ENCODE results near the gene COL4A2.
"Not testable (repeated sequence)": the region's sequence is repeated elsewhere in the genome, so short reads cannot be mapped to it uniquely, and the experiment has no call there.

Gene COL4A2

GRCh38 chr13:110445183-110445582 is 138.1 kb downstream of the COL4A2 start:
- H3K9me3 Mint-ChIP-seq, result no peaks in the 10 kb centered on the region
- DNase-seq, result no peak
- H3K4me1 Mint-ChIP-seq, result no peaks in the 10 kb centered on the region
- peaks cover 75% of the 10 kb centered on the region for H3K27me3 Mint-ChIP-seq
- H3K27ac Mint-ChIP-seq, result no peak overlapping the region
- H3K4me3 Mint-ChIP-seq, result no peak overlapping the region
- no peaks in the 10 kb centered on the region for H3K36me3 Mint-ChIP-seq
- CTCF ChIA-PET, result interaction anchor here (1.9 kb wide), 1 partner anchor 224 kb away, joined by 7 read pairs; no protein-coding TSS in a partner anchor

DNA sequence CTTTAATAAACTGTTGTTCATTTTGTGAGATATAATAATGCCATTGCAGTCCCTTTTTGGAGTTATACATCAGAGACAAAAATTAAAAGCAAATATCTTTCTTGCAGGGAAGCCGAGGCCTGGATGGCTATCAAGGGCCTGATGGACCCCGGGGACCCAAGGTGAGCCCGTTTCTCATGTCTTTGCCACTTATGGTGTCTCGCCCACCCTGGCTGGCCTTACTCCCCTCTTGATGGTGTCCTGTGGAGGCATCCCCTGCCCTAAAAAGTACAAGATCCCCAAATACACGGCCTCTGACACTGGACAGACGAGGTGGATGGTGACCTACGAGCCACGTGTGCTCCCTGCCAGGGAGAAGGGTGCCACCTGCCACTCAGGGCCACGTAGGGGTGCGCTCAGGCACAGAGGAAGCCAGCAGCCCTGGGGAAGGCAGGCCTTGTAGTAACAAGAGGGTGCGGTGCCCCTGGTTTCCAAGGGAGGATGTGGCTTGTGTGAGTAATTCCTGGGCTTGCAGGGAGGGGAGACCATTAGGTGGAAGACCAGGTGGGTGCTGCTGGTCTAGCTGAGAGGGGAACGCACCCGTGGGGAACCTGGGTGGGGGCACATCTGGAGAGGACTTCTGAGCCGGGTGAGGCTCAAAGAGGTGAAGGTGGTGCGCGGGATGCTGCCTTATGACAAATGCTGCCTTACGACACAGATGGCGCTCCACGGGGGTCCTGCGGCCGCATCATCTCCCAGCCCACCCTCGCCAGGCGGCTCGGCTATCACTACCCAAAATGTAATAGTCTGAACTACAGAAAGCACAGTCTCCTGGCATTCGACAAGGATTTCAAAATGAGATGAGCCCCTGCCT is 138.9 kb downstream of the COL4A2 start:
- Mint-ChIP-seq H3K36me3 (no peaks in the 10 kb centered on the region), H3K27me3 (peaks cover 78% of the 10 kb centered on the region), H3K27ac (no peak overlapping the region), H3K9me3 (no peaks in the 10 kb centered on the region), H3K4me3 (no peak overlapping the region), H3K4me1 (no peaks in the 10 kb centered on the region)
- CTCF ChIA-PET, result interaction anchor here (1.5 kb wide), 1 partner anchor 10 kb away, joined by 5 read pairs; no protein-coding TSS in a partner anchor
- DNase-seq, result no peak

DNA sequence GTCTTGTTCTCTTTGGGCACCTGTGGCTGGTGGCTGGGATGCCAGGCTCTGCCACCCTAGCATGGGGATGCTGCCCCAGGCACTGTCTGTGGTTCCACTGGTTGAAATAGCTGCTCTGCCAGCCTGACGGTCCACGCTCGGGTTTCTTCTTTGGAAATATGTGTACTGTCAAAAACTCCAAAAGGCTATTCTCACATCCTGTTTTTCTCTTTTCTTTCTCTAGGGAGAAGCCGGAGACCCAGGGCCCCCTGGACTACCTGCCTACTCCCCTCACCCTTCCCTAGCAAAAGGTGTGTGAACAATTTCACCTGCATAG is 139.4 kb downstream of the COL4A2 start:
- Mint-ChIP-seq H3K4me1 (no peaks in the 10 kb centered on the region), H3K4me3 (no peak overlapping the region), H3K9me3 (no peaks in the 10 kb centered on the region), H3K27me3 (peaks cover 72% of the 10 kb centered on the region), H3K27ac (no peak overlapping the region), H3K36me3 (no peaks in the 10 kb centered on the region)
- no peak for DNase-seq
- CTCF ChIA-PET, result interaction anchor here (1.5 kb wide), 1 partner anchor 9 kb away, joined by 5 read pairs; no protein-coding TSS in a partner anchor

- Mint-ChIP-seq H3K27ac (no peak overlapping the region), H3K4me3 (no peak overlapping the region), H3K9me3 (no peaks in the 10 kb centered on the region), H3K4me1 (no peaks in the 10 kb centered on the region), H3K27me3 (peaks cover 69% of the 10 kb centered on the region), H3K36me3 (no peaks in the 10 kb centered on the region)
- CTCF ChIA-PET, result interaction anchor here (1.5 kb wide), 1 partner anchor 8 kb away, joined by 5 read pairs; no protein-coding TSS in a partner anchor
- no peak for DNase-seq
These were observed 140.0 kb downstream of the COL4A2 start for GRCh38 chr13:110447058-110447511.

- CTCF ChIA-PET, result no interaction called here
- no peak overlapping the region for H3K27ac Mint-ChIP-seq
- H3K36me3 Mint-ChIP-seq, result no peaks in the 10 kb centered on the region
- H3K4me3 Mint-ChIP-seq, result no peak overlapping the region
- no peaks in the 10 kb centered on the region for H3K9me3 Mint-ChIP-seq
- H3K27me3 Mint-ChIP-seq, result peaks cover 64% of the 10 kb centered on the region
- DNase-seq, result no peak
- H3K4me1 Mint-ChIP-seq, result no peaks in the 10 kb centered on the region
These were observed 140.7 kb downstream of the COL4A2 start for GRCh38 chr13:110447801-110448200.

GRCh38 chr13:110448230-110448629 is 141.1 kb downstream of the COL4A2 start:
- Mint-ChIP-seq H3K36me3 (no peaks in the 10 kb centered on the region), H3K27me3 (peaks cover 59% of the 10 kb centered on the region), H3K27ac (no peak overlapping the region), H3K9me3 (no peaks in the 10 kb centered on the region), H3K4me3 (no peak overlapping the region), H3K4me1 (no peaks in the 10 kb centered on the region)
- no peak for DNase-seq
- CTCF ChIA-PET, result no interaction called here

DNA sequence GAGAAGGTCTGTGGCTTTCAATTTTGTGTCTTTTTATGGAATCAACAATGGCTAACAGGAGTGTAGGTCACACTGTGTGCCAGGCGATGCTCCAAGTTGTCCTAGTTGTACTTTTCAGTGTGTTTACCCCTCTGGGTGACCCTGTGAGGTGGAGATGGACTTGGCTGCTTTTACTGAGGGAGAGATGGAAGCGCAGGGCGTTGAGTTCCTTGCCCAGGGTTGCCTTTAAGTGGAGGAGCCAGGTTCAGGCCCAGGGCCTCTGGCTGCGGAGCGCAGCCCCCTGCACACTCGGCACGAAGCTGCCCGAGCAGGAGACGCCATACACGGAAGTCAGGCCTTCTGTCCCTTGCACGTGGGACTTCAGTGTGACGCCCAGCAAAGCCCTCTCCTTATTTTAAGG is 141.6 kb downstream of the COL4A2 start:
- Mint-ChIP-seq H3K36me3 (no peaks in the 10 kb centered on the region), H3K4me1 (no peaks in the 10 kb centered on the region), H3K9me3 (no peaks in the 10 kb centered on the region), H3K27ac (no peak overlapping the region), H3K4me3 (no peak overlapping the region), H3K27me3 (peaks cover 55% of the 10 kb centered on the region)
- CTCF ChIA-PET, result no interaction called here
- no peak for DNase-seq

- Mint-ChIP-seq H3K4me3 (no peak overlapping the region), H3K27me3 (peaks cover 50% of the 10 kb centered on the region), H3K9me3 (no peaks in the 10 kb centered on the region), H3K36me3 (no peaks in the 10 kb centered on the region), H3K4me1 (no peaks in the 10 kb centered on the region), H3K27ac (no peak overlapping the region)
- DNase-seq, result no peak
- CTCF ChIA-PET, result no interaction called here
These were observed 142.3 kb downstream of the COL4A2 start for GRCh38 chr13:110449219-110450015.

DNA sequence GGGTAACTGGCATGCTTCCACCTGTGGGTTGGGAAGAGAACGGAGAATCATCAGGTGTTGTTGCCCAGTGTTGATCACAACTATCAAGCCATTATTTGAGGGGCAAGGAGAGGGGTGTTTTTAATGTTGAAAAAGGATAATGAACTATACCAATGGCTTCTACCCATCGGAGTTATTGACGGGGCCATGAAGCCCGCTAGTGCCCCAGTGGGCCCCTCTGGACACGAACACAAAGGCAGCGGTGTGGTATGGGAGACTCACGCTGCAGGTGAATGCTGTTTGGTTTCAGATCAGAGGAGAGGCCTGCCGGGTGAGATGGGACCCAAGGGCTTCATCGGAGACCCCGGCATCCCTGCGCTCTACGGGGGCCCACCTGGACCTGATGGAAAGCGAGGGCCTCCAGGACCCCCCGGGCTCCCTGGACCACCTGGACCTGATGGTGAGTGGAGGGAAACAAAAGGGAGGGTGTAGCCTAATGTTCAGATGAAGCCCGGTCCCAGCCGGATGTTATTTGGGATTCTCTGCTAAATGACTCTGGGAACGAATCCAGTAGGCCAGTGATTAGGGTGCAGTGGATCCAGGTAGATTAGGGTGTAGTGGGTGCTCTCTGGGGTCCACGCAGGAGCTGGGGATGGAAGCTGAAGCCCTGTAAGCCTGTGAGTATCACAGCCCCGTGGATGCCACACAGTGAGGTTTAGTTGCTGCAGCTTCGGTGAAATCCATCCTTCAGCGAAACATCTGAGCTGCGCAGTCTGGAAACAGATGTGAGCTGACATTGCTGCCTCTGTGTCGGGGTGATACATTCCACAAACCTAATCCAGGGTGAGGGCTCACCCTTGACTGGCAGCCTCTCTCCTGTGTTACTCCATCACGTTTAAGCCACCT is 143.2 kb downstream of the COL4A2 start:
- Mint-ChIP-seq H3K27me3 (peaks cover 52% of the 10 kb centered on the region), H3K9me3 (no peaks in the 10 kb centered on the region), H3K4me3 (no peak overlapping the region), H3K36me3 (no peaks in the 10 kb centered on the region), H3K27ac (no peak overlapping the region), H3K4me1 (no peaks in the 10 kb centered on the region)
- CTCF ChIA-PET, result no interaction called here
- no peak for DNase-seq

GRCh38 chr13:110450941-110451730 is 144.1 kb downstream of the COL4A2 start:
- Mint-ChIP-seq H3K4me1 (peaks cover 3% of the 10 kb centered on the region), H3K36me3 (no peaks in the 10 kb centered on the region), H3K27me3 (peaks cover 53% of the 10 kb centered on the region), H3K9me3 (no peaks in the 10 kb centered on the region), H3K4me3 (no peak overlapping the region), H3K27ac (no peak overlapping the region)
- CTCF ChIA-PET, result no interaction called here
- DNase-seq, result no peak

DNA sequence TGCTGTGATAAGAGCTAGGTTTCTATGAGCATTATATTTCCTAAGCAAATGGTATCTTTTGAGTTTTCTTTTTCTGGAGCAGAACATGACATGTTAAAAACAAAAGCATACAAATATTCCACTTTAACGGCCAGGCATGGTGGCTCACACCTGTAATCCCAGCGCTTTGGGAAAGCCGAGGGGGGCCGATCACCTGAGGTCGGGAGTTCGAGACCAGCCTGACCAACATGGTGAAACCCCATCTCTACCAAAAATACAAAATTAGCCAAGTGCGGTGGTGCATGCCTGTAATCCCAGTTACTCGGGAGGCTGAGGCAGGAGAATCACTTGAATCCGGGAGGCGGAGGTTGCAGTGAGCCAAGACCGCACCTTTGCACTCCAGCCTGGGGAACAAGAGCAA is 146.0 kb downstream of the COL4A2 start:
- H3K27ac Mint-ChIP-seq, CTCF ChIA-PET, DNase-seq, H3K36me3 Mint-ChIP-seq, H3K9me3 Mint-ChIP-seq, H3K4me1 Mint-ChIP-seq, H3K4me3 Mint-ChIP-seq: not testable (repeated sequence)
- H3K27me3 Mint-ChIP-seq, result peaks cover 46% of the 10 kb centered on the region

- Mint-ChIP-seq H3K36me3 (no peaks in the 10 kb centered on the region), H3K4me3 (no peak overlapping the region), H3K27ac (no peak overlapping the region), H3K9me3 (no peaks in the 10 kb centered on the region), H3K4me1 (peaks cover 4% of the 10 kb centered on the region), H3K27me3 (peaks cover 44% of the 10 kb centered on the region)
- DNase-seq, result no peak
- CTCF ChIA-PET, result no interaction called here
These were observed 146.7 kb downstream of the COL4A2 start for GRCh38 chr13:110453797-110454196.

- CTCF ChIA-PET, result interaction anchor here (1.3 to 1.4 kb wide), 2 partner anchors 139 to 231 kb away, joined by 3 to 9 read pairs; no protein-coding TSS in a partner anchor
- H3K36me3 Mint-ChIP-seq, result no peaks in the 10 kb centered on the region
- DNase-seq, result no peak
- H3K4me1 Mint-ChIP-seq, result peaks cover 4% of the 10 kb centered on the region
- H3K27ac Mint-ChIP-seq, result no peak overlapping the region
- no peak overlapping the region for H3K4me3 Mint-ChIP-seq
- peaks cover 43% of the 10 kb centered on the region for H3K27me3 Mint-ChIP-seq
- H3K9me3 Mint-ChIP-seq, result no peaks in the 10 kb centered on the region
These were observed 147.3 kb downstream of the COL4A2 start for GRCh38 chr13:110454227-110454859.
